K562 (cell line): ENCODE results near the gene UTP14C. TPM values are rescaled to one million over a fixed set of nuclear protein-coding genes. Genes with fewer than 3 reads are reported as not detected.

ENCODE experiments used
- ARID3B ChIP-seq: fragments of 250-450 bp; sonication (Bioruptor Pico); IDR thresholded peaks from 2 replicates; pipeline ENCODE4 v1.4.0; 2020; ENCODE audit warnings: borderline replicate concordance
- BMI1 ChIP-seq: fragments of 150-350 bp; IDR thresholded peaks from 2 replicates; pipeline ENCODE4 v1.6.1; 2014; ENCODE audit warnings: low read length
- CHD2 ChIP-seq: IDR thresholded peaks from 2 replicates; pipeline ENCODE4 v1.6.1; 2011; ENCODE audit warnings: low read depth, low read length
- CREB1 ChIP-seq, 2 experiments: sonication (generic) in 1 of 2; formaldehyde crosslinking in 1 of 2; IDR thresholded peaks; 2 replicates each; pipeline versions ENCODE4 v1.6.1 to v1.8.0; 2012 to 2022; ENCODE audit warnings: inconsistent platforms in 1 of 2, mild to moderate bottlenecking in 1 of 2, missing genetic modification reagents in 1 of 2, moderate library complexity in 1 of 2
- CXXC5 ChIP-seq: fragments of 250-450 bp; sonication (Bioruptor Pico); IDR thresholded peaks from 2 replicates; pipeline ENCODE4 v1.8.0; 2022; ENCODE audit warnings: inconsistent platforms, mild to moderate bottlenecking, moderate library complexity
- ERF ChIP-seq: fragments of 450-650 bp; formaldehyde crosslinking; IDR thresholded peaks from 2 replicates; pipeline ENCODE4 v1.4.0; 2020; ENCODE audit warnings: mild to moderate bottlenecking, mixed read lengths
- GTF2B ChIP-seq: IDR thresholded peaks from 2 replicates; pipeline ENCODE4 v1.6.1; 2011; ENCODE audit not compliant: insufficient read length; ENCODE audit errors: extremely low read depth
- KLF13 ChIP-seq: fragments of 450-650 bp; IDR thresholded peaks from 2 replicates; pipeline ENCODE4 v1.6.1; 2016; ENCODE audit warnings: missing genetic modification characterization, low read depth, mild to moderate bottlenecking, missing compliant biosample characterization, moderate library complexity, borderline replicate concordance
- NKRF ChIP-seq: fragments of 450-650 bp; IDR thresholded peaks from 2 replicates; pipeline ENCODE4 v1.6.1; 2016; ENCODE audit warnings: borderline replicate concordance
- PHB2 ChIP-seq: fragments of 450-650 bp; IDR thresholded peaks from 2 replicates; pipeline ENCODE4 v1.6.1; 2017; ENCODE audit warnings: low read depth
- POLR2AphosphoS2 ChIP-seq: IDR thresholded peaks from 2 replicates; pipeline ENCODE4 v1.6.1; 2012; ENCODE audit warnings: low read length, improper control_type of control experiment
- RBM25 ChIP-seq: fragments of 200-400 bp; formaldehyde crosslinking; IDR thresholded peaks from 2 replicates; pipeline ENCODE4 v1.6.1; 2018; ENCODE audit warnings: low read length, low read depth, moderate library complexity; ENCODE audit not compliant: severe bottlenecking
- SAP30 ChIP-seq: fragments of 200-600 bp; sonication (generic); IDR thresholded peaks from 2 replicates; pipeline ENCODE4 v1.6.1; 2012; ENCODE audit warnings: borderline replicate concordance, low read depth, mild to moderate bottlenecking, moderate library complexity, low read length, control low read depth, inconsistent platforms; ENCODE audit not compliant: insufficient read depth, poor library complexity, severe bottlenecking
- TFAM ChIP-seq: fragments of 250-450 bp; sonication (Bioruptor Pico); conservative IDR thresholded peaks from 2 replicates; pipeline ENCODE4 v1.5.0; 2021; ENCODE audit warnings: mild to moderate bottlenecking, moderate library complexity
- TSC22D4 ChIP-seq: fragments of 450-650 bp; IDR thresholded peaks from 2 replicates; pipeline ENCODE4 v1.6.1; 2016; ENCODE audit warnings: missing genetic modification characterization, missing biosample characterization, control low read depth
- ZC3H11A ChIP-seq: IDR thresholded peaks from 2 replicates; pipeline ENCODE4 v1.6.1; 2012; ENCODE audit warnings: low read depth, low read length, improper control_type of control experiment
- ZNF224 ChIP-seq: sonication (generic); formaldehyde crosslinking; IDR thresholded peaks from 2 replicates; pipeline ENCODE4 v1.8.0; 2022; ENCODE audit warnings: mild to moderate bottlenecking, missing genetic modification reagents
- ZNF444 ChIP-seq: fragments of 250-450 bp; sonication (Bioruptor Pico); IDR thresholded peaks from 2 replicates; pipeline ENCODE4 v1.4.0; 2020; ENCODE audit warnings: mild to moderate bottlenecking, moderate library complexity
- ZNF561 ChIP-seq: fragments of 450-650 bp; formaldehyde crosslinking; conservative IDR thresholded peaks from 2 replicates; pipeline ENCODE4 v1.4.0; 2020; ENCODE audit warnings: mild to moderate bottlenecking, moderate library complexity
- ZNF785 ChIP-seq: fragments of 250-450 bp; sonication (Bioruptor Pico); IDR thresholded peaks from 2 replicates; pipeline ENCODE4 v1.4.0; 2020; ENCODE audit warnings: mild to moderate bottlenecking
- polyA plus RNA-seq, 8 experiments: library from polyadenylated mRNA; depleted of rRNA in 4 of 8; stranded (reverse) in 5 of 8; unstranded in 3 of 8; fragments of >200 nt; fragmentation: Nextera tagmentation in 2 of 8; fragmentation: Illumina TruSeq in 1 of 8; extraction: Ambion mirVana in 2 of 8; extraction: Trizol in 1 of 8; gene quantifications; 2 replicates each; pipeline versions ENCODE4 v1.2.1 to v1.2.3, GENCODE V29; 2011 to 2014; ENCODE audit warnings: inconsistent platforms in 1 of 8, missing spikeins in 1 of 8
- total RNA-seq, 7 experiments: library from RNA; depleted of rRNA in 6 of 7; stranded (reverse); fragments of >200 nt in 6 of 7; fragmentation: Illumina TruSeq in 2 of 7; extraction: Trizol in 2 of 7; gene quantifications; 2 replicates each; pipeline versions ENCODE4 v1.2.1 to v1.2.3, GENCODE V29; 2011 to 2021; ENCODE audit warnings: low replicate concordance in 1 of 7
- TF ChIP-seq, protein P1 (sequence below): fragments of 450-650 bp; IDR thresholded peaks from 2 replicates; pipeline ENCODE4 v1.7.1; 2018; ENCODE audit warnings: mild to moderate bottlenecking, low read depth; ENCODE audit not compliant: partially characterized antibody

UTP14C gene
- total and polyA plus RNA-seq, 9 of the 15 experiments (the other 6 are each of a cell fraction or from before 2014, with no cell fraction given) = 3.4 to 10.3 (median 6.0) TPM

DNA sequence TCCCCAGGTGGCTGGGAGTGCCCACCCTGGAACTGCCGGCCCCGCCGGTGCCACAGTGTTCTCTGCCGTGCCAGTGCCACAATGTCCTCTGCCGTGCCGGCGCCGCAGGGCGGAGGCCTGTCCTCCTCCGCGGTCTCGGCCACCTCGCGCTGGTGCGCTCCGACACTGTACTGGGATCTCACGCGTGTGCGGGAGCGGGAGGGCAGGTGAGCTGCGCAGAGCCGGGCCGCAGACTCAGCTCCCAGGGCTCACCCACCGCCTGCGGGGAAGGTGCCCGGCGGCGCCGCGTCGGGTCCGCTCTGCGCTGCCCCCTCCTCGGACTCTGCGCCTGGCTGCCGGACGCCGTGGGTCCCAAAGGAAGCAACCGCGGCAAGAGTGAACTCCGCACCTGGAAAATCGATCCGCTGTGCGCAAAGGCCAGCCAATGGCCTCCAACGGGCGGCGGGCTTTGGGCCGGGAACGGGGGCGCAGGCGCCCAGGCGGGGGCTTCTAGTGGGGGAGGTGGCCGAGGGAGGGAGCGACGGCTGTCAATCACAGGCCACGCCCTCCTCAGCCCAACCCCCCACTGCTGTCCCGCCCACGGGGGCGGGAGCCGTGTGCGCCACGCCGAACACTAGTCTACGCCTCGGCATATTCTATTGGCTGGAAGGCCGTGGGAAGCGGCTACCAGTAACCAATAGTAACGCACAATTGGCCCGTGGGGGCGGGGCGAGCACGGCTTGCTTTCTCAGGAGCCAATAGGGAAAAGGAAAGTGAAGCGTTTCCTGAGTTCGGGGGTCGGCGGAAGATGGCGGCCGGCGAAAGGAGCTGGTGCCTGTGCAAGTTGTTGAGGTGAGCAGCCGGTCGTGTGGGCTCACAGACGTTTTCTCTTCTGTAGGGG is 12.6 kb upstream of the UTP14C start, which contains the start of gene ALG11 (continued):
- TF ChIP-seq, protein P1, sequence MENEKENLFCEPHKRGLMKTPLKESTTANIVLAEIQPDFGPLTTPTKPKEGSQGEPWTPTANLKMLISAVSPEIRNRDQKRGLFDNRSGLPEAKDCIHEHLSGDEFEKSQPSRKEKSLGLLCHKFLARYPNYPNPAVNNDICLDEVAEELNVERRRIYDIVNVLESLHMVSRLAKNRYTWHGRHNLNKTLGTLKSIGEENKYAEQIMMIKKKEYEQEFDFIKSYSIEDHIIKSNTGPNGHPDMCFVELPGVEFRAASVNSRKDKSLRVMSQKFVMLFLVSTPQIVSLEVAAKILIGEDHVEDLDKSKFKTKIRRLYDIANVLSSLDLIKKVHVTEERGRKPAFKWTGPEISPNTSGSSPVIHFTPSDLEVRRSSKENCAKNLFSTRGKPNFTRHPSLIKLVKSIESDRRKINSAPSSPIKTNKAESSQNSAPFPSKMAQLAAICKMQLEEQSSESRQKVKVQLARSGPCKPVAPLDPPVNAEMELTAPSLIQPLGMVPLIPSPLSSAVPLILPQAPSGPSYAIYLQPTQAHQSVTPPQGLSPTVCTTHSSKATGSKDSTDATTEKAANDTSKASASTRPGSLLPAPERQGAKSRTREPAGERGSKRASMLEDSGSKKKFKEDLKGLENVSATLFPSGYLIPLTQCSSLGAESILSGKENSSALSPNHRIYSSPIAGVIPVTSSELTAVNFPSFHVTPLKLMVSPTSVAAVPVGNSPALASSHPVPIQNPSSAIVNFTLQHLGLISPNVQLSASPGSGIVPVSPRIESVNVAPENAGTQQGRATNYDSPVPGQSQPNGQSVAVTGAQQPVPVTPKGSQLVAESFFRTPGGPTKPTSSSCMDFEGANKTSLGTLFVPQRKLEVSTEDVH = no peak
- TF ChIP-seq BMI1 (no peak), SAP30 (peak; percentile 51), NKRF (0 out of 2 replicates have a peak, but pooled peaks have one; percentile 46), KLF13 (tag) (no peak), CREB1 (IDR thresholded peaks at IDR 0.05) (peak; percentile 52), CREB1 (CRISPR knock-in tag; IDR thresholded peaks at IDR 0.05) (no peak), ZNF785 (CRISPR knock-in tag) (no peak), TSC22D4 (tag) (no peak), ZNF444 (CRISPR knock-in tag) (no peak), ZNF224 (CRISPR knock-in tag) (no peak), ERF (no peak), PHB2 (no peak), ZC3H11A (no peak), ZNF561 (CRISPR knock-in tag) (no peak), CXXC5 (CRISPR knock-in tag) (peak; percentile 55), CHD2 (peak; percentile 72), GTF2B (no peak), POLR2AphosphoS2 (no peak), RBM25 (peak; percentile 75), TFAM (CRISPR knock-in tag) (no peak), ARID3B (CRISPR knock-in tag) (no peak)
